CD4-positive, alpha-beta T cell treated with Interleukin-4 for 4 hours (primary cell): Measurements from ENCODE around the gene NAGA.
A peak's percentile ranks its signal among the peaks of the same experiment; 100 is the strongest.
"Not testable (repeated sequence)": the region's sequence is repeated elsewhere in the genome, so short reads cannot be mapped to it uniquely, and the experiment has no call there.

Source experiments
- DNase-seq: peaks from one replicate; pipeline ENCODE4 v3.0.0-alpha.2; 2020

The NAGA gene

GRCh38 chr22:42074846-42075676 lies 4.4 kb upstream of the NAGA start:
- DNase-seq = no peak

- peak; percentile 41 for DNase-seq
Observed at GRCh38 chr22:42074132-42074811, 3.7 kb upstream of the NAGA start, which contains the start of gene PHETA2. Gene PHETA2 (plus strand): TSS chr22:42074248. CDS start chr22:42077294, 3,046 bp downstream.

- DNase-seq = no peak
Observed at GRCh38 chr22:42073621-42074041, 3.0 kb upstream of the NAGA start.

GRCh38 chr22:42072606-42073330 lies 2.2 kb upstream of the NAGA start:
- DNase-seq = no peak

GRCh38 chr22:42071508-42071907 lies 896 bp upstream of the NAGA start:
- DNase-seq = not testable (repeated sequence)

- peak; percentile 14 for DNase-seq
Observed at GRCh38 chr22:42069801-42070516, 653 bp downstream of the NAGA start.

GRCh38 chr22:42068291-42068690 lies 2.3 kb downstream of the NAGA start:
- DNase-seq = no peak

- DNase-seq = no peak
Observed at GRCh38 chr22:42067671-42068251, 2.9 kb downstream of the NAGA start.

GRCh38 chr22:42066937-42067336 lies 3.7 kb downstream of the NAGA start:
- DNase-seq = no peak

- DNase-seq = no peak
Observed at GRCh38 chr22:42066126-42066761, 4.4 kb downstream of the NAGA start.

- DNase-seq = no peak
Observed at GRCh38 chr22:42065438-42066125, 5.0 kb downstream of the NAGA start.

- no peak for DNase-seq
Observed at GRCh38 chr22:42064629-42065028, 6.0 kb downstream of the NAGA start.

GRCh38 chr22:42062506-42063170 lies 8.0 kb downstream of the NAGA start:
- DNase-seq = no peak

- no peak for DNase-seq
Observed at GRCh38 chr22:42061041-42061440, 9.6 kb downstream of the NAGA start.

- DNase-seq = no peak
Observed at GRCh38 chr22:42060489-42060888, 10.1 kb downstream of the NAGA start.

GRCh38 chr22:42056757-42057511 lies 13.7 kb downstream of the NAGA start:
- DNase-seq = no peak

GRCh38 chr22:42052765-42053164 lies 17.8 kb downstream of the NAGA start:
- no peak for DNase-seq

- DNase-seq = no peak
Observed at GRCh38 chr22:42050641-42051180, 19.9 kb downstream of the NAGA start.

- no peak for DNase-seq
Observed at GRCh38 chr22:42041784-42042183, 28.8 kb downstream of the NAGA start.

GRCh38 chr22:42039271-42039670 lies 31.3 kb downstream of the NAGA start:
- no peak for DNase-seq
